NCI-H2227 (cell line): ENCODE data around the gene UBASH3A.
"Not testable (repeated sequence)": the region's sequence is repeated elsewhere in the genome, so short reads cannot be mapped to it uniquely, and the experiment has no call there.

Source experiments
- DNase-seq: peaks from one replicate; lab custom pipeline; 2025; ENCODE audit not compliant: unreplicated experiment; lab: John Stamatoyannopoulos, UW

The UBASH3A gene

DNA sequence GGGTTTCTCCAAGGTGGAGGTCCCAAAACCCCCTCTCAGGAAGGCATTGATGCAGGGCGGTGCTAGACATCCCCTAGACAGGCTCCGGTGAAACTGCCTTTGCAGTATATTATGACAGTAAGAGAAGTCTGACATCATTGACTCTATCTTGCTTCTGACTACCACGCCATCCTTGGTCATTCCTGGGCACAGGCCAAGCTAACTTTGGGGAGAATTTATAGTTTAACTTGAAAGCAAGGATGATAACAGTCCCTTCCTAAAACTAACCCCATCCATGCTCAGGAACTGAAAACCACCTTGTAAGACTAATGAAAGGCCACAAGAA is 62.1 kb downstream of the UBASH3A start:
- DNase-seq = no peak

DNA sequence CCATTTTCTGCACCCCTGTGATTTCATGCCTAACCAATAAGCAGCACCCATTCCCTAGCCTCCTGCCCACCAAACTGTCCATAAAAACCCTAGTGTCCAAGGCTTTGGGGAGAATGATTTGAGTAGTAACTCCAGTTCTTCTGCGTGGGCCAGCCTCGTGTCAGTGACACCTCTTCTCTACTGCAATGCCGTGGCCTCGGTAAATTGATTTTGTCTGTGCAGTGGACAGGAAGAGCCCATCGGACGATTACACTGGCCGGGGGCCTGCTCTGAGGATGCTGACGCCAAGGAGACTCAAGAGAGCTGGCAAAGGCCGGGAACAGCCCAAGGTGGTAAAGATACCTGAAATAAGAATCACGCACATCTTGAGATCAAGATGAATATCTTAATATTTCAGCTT is 63.0 kb downstream of the UBASH3A start:
- no peak for DNase-seq

DNA sequence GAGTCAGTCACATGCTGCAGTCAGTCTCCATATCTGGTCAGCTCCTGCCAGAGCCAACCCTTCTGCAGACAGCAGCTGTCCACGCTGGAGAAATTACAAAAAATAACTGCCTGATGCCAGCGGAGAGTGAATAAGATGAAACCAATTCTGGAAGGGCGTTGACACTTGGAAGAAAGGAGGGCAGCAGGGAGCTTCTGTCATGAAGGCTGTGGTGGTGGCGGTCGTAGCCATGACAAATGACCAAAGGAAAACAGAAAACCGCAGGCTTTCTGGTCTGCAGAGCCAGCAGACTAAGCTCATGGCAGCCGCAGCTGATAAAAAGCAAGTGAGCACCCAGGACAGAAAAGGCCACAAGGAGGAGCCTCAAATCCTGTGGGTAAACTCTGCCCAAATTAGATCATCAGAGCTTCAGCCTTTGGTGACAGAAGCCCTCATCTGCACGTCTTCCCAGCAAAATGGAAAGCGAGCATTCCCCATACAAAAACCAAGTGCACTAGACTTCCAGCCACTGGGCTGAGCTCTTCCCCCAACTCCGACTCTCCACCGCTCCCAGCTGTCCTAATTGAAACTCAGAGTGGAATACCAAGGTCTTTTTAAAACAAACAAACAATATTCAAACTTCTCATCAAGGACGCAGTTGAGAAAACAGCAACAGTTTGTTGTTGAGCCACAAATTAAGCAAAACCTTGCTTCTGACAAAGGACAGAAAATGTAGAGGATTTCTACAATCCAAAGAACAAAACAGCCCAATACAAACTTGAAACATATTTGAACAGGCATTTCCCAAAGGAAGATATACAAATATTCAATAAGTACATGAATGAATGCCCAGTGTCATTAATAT is 63.7 kb downstream of the UBASH3A start:
- DNase-seq = peak; percentile 6

DNA sequence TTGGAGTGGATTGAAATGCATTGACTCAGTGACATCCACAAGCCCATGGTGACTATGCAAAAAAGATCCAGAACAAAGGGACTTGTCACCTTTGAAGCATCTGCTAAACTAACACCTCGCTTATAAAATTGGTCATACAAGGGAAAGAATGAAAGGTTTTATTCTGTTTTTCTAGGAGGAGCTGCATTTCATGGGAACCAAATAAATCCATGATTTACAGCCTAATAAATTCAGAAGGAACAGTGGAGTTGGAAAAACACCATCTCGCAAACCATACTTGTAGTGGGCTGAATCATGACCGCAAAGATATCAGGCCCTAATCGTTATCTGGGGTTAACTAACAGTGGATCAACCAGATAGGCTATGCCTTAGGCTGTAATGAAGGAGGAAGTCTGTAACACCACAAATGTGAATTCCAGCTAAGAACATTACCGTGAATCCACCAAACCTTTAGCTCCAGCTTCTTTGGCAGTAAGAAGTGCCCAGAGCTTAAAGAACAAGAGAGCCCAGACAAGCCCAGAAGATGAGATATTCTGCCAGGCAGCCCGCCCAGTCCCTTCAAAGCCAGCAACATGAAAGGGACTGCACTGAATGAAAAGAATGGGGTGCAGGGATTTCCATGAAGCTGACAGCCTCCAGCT is 64.9 kb downstream of the UBASH3A start:
- no peak for DNase-seq

DNA sequence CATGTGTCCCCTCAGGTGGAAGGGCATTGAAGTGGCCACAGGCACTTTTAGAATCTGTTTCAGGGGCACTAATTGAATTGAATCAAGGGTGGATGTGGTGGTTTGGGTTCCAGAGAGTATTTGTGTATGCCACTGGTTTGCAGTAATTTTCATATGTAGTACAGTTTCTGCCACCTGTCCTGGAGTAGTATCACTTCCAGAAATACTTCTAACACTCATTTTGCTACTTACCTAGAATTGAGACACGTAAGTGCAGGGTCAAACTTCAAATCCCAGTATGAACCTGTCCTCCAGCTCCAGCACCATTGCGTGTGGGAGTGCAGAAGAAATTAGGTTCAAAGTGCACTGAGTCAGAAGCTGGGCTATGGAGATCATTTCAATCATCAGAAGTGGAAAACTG is 65.6 kb downstream of the UBASH3A start:
- DNase-seq = no peak

DNA sequence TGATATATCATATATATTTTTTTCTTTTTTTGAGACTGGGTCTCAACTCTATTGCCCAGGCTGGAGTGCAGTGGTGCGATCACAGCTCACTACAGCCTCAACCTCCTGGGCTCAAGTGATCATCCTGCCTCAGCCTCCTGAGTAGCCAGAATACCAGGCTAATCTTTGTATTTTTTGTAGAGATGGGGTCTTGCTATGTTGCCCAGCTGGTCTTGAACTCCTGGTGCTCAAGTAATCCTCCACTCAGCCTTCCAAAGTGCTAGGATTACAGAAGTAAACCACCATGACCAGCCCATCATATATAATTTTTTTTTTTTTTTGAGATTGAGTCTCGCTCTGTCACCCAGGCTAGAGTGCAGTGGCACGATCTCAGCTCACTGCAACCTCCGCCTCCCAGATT is 66.0 kb downstream of the UBASH3A start:
- DNase-seq = not testable (repeated sequence)

DNA sequence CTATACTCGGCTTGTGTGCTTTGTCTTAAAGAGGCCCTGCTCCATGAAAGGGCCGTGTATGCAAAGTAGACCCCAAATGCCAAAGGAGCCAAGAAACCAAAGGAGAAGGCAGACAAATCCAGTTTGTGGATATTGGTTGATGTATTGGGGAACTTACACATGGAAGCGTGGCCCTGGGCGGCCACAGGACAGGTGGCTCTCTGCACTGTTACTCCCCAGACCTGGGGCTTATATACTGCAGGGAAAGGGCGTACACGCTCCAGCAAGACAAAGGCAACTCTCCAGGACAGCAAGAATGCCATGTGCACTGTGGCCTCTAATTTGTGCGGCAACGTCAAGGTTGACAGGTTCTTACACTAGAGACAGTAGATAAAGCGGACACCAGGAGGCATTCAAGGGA is 67.5 kb downstream of the UBASH3A start:
- DNase-seq = no peak

DNA sequence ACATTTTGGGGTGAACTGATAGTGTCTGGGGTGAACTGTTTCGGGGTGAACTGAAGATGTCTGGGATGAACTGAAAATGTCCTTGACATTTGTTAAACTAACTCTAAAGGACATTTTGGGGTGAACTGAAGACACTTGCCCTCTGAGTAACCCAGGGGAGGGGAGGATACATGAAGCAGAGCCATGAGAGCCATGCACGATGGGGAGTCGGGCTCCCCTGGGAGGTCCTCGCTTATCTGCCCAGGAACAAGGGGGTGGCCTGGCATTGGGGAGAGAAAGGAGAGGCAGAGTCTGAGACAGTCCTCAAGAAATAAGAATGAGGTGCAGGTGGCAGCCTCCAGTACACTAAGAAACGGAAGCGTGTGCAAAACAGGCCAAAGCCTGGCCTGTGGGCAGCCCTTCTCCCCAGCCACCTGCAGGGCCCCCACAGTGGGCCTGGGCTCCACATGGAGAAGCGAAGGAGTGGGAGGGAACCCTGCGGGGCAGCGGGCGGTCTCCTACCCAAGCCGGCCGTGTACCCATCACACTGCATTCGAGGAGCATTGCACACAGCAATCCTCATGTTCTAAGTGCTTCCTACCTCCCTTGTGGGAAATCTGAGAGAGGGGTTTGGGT is 68.1 kb downstream of the UBASH3A start:
- no peak for DNase-seq

DNA sequence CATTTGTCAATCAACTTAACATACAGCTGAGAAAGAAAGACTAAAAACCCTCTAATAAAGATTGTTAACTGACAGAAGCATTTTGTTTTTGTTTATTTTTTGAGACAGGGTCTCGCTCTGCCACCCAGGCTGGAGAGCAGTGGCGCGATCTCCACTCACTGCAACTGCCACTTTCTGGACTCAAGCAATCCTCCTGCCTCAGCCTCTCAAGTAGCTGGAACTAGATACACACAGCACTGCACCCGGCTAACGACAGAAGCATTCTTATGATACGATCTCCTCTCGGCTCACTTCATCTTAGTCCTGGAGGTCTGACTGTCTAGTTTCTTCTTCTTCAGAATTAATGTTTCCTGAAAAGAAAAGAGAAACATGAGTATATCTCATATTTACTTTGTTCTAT is 68.8 kb downstream of the UBASH3A start:
- no peak for DNase-seq

DNA sequence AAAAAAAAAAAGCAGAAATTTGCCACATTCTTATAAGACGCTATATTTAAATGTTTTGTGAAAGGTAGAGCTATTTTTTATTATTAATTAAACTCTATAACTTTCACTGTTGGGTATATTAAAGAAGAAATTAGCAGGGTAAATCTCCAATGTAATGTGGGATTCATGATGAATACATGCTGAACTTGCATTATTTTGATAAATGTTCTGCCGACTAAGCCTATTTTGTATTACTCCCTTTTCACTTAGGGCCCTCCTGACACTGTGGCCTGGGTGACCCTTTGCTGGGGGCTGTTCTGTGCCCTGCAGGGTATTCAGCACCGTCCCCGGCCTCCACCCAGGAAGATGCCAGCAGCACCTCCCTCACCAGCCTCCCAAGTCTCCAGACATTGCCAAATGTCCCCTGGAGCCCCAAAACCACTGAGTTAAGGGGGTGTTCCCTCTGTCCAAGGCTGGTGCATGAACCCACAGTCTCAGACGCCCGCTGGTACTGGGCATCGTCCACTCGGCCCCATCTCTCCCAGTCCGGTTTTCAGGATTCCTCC is 69.9 kb downstream of the UBASH3A start:
- no peak for DNase-seq

DNA sequence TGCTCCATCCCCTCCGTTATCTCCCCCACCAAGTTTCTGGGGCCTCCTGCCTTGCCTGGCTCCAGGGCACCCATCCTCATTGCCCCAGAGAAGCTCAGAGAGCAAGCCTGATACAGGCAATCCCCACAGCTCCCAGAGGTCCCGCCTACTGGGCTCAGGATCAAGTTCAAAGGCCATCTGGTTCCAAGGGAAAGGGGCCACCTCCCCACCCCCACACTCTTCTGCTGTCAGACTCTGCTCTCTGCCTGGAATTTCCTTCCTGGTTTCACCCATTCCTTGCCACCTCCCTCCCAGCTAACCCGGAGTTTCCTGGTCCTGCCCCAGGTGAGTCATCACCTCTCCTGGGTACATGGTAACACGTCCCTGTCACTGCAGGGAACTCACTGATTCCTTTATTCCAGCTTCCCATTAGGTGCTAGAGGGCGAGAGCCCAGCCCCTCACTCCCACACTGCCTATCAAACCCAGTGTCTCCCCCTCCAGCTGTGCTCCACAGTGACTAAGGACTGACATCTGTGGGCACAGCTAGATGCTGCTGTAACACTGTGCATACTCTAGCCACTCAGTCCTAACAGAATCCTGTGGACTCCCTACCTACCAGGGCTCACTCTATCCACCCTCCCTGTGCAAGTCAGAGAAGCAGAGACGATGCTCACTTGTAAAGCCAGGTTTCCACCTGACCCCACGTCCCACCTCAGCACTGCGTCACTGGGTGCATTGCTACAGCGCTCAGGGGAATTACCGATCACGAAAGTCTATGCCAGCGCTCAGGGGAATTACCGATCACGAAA is 70.5 kb downstream of the UBASH3A start:
- DNase-seq = peak; percentile 10

DNA sequence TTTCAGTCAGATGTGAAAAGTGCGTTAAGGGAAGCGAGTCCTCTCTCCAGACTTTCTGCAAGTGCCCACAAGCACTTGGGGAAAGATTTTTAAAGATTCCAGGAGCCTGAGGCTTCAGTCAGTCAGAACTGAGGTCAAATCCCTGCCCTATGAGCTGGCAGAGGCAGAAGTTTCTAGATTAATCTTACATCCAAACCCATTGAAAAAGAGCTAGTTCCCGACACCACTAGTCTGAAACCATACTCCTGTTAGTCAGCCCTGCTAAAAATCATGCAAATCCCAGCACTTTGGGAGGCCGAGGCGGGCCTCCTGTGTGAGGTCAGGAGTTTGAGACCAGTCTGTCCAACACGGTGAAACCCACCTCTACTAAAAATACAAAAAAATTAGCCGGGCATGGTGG is 71.3 kb downstream of the UBASH3A start:
- DNase-seq = no peak

DNA sequence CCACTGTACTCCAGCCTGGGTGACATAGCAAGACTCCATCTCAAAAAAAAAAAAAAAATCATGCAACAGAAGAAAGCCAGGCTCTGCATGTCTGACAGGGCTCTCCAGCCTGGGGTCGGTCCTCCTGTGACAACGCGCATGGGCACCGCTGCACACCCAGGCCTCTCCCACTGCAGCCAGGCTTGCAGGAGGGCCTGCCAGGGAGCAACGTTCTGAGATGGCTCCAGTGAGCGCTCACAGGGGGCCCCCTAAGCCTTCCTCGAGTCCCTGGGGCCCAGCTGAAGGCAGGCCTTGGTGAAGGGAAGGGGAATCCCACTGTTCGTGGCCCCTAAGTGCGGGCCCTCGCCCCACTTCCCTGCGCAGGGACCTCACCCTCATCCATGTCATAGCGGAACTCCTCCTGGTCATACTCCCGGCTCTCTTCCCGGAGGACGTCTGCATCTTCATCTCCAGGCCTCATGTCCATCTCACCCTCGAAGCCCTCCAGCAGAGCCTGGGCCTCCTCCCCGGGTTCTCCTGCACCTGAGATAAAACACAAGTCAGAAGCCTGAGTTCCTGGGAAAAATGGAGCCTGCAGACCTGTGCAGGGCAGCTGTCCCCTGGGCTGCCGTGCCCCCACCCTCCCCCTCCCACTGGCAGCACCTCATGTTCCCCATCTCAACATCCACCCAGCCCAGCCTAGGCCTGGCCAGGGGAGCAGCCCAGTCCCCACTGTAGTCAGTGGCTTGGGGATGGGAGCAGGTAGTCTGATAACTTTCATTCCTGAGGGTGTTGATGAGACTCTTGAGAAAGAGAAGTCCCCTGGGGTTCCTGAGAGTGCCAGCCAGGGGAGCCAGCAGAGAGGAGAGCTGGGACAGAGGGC is 72.1 kb downstream of the UBASH3A start:
- no peak for DNase-seq

DNA sequence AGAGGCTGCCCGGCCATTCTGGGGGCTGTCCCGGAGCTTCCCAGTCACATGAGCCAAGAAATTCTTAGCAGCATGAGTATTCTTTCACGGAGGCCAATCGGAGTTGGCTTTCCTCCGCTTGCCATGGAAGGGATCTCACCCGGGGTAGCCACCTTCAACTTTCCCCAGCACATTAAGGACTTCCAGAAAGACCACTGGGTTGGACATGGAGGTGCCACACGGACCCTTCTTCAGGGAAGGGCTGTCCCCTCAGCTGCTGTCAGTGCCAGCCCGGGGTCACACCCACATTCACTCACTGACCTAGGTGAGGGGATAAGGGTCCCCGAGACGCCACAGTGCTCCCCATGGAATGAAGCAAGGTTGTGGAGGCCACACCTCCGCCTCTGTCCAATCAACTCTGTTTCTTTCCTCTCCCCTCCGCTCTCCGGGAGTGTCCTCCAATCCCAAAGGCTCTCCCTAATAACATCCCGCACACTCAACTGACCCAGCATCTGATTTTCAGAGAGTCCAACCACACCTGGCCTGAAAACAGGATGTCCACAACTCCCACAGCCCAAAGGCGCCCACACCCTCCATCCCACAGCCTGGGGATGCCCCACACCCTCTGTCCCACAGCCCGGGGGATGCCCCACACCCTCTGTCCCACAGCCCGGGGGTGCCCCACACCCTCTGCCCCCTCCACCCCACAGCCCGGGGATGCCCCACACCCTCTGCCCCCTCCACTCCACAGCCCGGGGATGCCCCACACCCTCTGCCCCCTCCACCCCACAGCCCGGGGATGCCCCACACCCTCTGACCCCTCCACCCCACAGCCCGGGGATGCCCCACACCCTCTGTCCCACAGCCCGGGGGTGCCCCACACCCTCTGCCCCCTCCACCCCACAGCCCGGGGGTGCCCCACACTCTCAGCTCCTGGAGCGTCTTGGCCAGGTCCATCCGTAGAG is 73.0 kb downstream of the UBASH3A start:
- DNase-seq = no peak

DNA sequence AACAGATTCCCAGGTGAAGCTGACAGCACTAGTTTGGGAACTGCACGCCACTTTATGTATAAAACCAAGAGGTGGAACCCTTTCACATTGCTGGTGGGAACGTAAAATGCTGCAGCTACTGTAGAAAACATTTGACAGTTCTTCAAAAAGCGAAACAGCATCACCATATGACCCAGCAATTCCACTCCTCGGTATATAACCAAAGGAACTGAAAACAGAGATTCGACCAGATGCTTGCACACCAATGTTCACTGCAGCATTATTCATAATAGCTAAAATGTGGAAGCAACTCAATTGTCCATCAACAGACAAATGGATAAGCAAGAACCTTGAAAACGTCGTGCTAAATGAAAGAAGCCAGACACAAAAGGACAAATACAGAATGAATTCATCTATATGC is 74.8 kb downstream of the UBASH3A start:
- DNase-seq = no peak

DNA sequence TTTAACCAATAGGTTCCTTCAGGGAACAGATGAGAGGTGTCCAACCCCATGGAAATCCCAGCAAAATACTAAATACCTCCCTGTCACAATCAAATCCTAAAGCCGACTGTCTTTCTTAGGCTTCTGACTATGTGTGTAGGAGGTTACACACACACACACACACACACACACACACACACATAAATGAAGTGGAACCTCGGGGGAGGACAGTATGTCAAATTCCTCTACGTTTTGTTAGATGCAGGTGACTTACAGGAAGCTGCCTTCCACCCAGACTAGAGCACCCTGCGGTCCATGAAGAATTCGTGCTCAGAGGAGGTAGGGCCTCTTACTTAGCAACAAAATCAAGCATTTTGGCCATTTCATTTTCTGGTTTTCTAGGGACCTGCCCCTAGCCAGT is 75.9 kb downstream of the UBASH3A start:
- no peak for DNase-seq

DNA sequence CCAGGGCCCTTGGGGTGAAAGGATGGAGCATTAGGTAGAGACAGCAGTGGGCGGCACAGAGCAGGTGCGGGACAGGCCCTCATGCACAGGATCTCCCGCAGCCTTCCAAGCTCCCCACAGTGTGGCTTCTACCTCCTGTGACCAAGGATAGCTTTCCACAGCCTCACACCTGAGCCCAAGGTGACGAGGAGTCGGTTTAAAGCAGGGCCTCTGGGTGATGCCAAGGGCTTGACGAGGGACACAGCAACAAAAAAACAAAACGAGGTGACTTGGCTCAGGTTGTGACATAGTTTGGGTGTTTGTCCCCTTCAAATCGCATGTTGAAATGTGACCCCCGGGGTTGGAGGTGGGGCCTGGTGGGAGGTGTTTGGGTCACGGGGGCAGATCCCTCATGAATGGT is 77.0 kb downstream of the UBASH3A start:
- DNase-seq = no peak

DNA sequence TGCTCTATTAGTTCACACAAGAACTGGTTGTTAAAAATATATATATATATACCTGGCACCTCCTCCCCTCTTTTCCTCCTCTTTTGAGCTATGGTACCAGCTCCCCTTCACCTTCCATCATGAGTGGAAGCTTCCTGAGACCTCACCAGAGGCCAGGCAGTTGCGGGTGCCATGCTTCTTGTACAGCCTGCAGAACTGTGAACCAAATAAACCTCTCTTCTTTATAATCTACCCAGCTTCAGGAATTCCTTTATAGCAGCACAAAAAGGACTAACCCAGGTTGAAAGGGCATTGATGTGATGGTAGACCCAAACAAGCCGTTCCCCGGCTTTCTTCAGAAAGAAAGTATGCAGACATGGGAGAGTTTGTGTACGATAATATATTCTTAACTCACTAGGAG is 77.5 kb downstream of the UBASH3A start:
- DNase-seq = no peak

DNA sequence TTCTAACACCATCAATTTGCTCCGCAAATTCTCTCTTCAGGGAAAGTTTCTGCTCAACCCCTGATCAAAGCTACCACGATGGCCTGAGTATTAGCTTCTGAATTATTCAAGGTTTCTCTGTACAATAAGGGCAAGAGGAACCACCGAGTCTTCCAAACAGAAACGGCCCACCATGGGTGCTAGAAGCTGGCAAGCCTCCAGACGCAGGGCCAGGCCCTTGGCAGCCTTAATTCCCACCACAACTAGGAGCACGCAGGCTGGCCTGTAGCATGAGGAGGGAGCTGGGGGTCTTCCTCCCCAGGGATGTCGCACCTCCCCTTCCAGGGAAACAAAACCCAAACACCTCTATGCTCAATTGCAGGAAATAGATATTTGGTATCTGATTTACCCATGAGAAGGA is 81.3 kb downstream of the UBASH3A start:
- no peak for DNase-seq
